Adipose tissue (tissue), 3 donors: Measurements from ENCODE around the gene GMFB. TPM values are rescaled to one million over a fixed set of nuclear protein-coding genes. Genes with fewer than 3 reads are reported as not detected.
"Not testable (repeated sequence)": the region's sequence is repeated elsewhere in the genome, so short reads cannot be mapped to it uniquely, and the experiment has no call there.

Experiments
- H3K27ac ChIP-seq: one replicate; pipeline ENCODE4 v1.5.1; 2013; ENCODE audit warnings: low read depth, low read length
- WGBS, 3 donors: extraction: QIAGEN DNeasy Blood & Tissue Kit; methylation state at CpG; one replicate each; pipeline ENCODE4 v1.1.7; 2013; 5-methylcytosine and 5-hydroxymethylcytosine counted together
- polyA plus RNA-seq, 3 donors: library from polyadenylated mRNA; stranded (reverse); fragments of 200-250 nt; gene quantifications; one replicate each; pipeline ENCODE4 v1.2.3, GENCODE V29; 2013
- donor health status: healthy with polysubstance abuse.
- donor health status: Bipolar disorder and iron deficiency.
- donor health status: healthy.

GMFB gene
- polyA plus RNA-seq, 3 donors, result 8.4 to 50.5 (median 26.8) TPM

- whole genome bisulfite sequencing, 3 donors, result 94 to 99% (median 96%) methylated on average over 12 to 19 of the region's 23 CpGs
- not testable (repeated sequence) for H3K27ac ChIP-seq
Observed at GRCh38 chr14:54442961-54443360, 45.8 kb downstream of the GMFB start.

DNA sequence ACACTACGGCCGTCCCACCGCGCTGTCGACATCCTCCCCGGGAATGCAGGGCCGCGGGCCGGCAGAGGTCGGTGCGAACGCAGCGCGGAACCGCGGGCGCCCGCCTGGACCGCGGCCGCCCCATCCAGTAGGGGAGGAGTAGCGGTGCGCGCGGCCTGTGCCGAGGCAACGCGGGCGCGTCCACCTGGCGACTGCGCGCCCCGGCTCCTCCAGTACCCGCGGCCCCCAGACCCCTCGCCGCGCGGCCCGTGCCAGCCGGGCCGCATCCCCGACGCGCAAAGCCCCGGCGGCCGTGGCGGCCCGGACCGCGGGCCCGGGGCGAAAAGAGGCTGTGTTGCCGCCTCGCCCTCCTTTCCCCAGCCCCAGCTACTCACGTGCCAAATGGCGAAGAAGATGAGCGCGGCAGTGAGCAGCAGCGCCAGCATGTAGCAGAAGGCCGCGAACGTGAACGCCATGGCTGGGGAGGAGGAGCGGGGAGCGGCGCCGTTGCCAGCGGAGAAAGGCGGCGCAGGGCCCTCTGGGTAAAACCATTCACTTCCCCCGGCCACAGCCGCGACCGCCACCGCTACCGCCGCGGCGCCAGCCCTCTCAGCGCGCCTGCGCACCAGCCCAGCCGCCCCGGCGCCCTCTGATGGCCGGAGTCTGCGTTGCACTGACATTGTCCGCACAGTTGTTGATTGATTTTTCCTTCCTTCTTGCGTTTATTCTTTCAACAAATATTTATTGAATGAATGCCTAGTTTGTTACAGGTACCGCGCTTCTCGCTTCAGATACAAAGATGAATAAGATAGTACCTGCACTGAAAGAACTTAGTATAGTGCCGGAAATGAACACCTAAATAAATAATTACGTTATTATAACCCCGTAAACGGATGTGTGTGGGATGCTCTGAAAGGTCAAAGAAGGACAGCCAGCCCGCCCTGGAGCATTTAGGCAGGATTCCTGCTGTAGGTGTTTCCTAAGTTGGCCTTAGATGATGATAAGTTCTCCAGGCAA, 47.6 kb downstream of the GMFB start, which contains the start of gene CNIH1:
Gene CNIH1, minus strand, starts transcription at position 502 of the 996 bp plus-strand sequence. Its CDS starts 47 bp downstream, at position 455.
- H3K27ac ChIP-seq, result peak within 1 kb of the TSS; percentile 43
- 0% methylated on average over 79 to 100 of the region's 100 CpGs for WGBS, 3 donors

GRCh38 chr14:54440476-54440872, 48.3 kb downstream of the GMFB start:
- peak overlapping the region; percentile 43 for H3K27ac ChIP-seq
- 2% methylated on average over 5 of the region's 5 CpGs for WGBS, 3 donors

DNA sequence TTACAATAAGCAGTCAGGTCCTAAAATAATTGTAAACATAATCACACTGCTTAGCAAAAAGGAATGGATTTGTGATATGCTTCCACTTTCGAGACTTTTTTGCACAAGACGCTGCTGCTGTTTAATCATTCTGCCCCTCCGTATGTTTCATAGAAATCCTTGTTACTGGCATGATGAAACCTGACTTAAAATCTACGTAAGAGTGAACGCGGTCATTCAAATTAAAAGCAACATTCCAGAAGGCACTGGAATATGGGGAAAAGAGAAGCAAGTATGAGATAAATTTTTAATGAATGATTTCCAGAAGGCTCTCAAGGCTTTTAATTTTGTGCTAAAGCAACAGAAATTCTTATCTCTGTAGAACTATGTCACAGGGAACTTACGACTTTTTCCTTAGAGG, 48.7 kb downstream of the GMFB start:
- no peak overlapping the region for H3K27ac ChIP-seq
- WGBS, 3 donors, result 58 to 64% (median 59%) methylated on average over 7 of the region's 7 CpGs

DNA sequence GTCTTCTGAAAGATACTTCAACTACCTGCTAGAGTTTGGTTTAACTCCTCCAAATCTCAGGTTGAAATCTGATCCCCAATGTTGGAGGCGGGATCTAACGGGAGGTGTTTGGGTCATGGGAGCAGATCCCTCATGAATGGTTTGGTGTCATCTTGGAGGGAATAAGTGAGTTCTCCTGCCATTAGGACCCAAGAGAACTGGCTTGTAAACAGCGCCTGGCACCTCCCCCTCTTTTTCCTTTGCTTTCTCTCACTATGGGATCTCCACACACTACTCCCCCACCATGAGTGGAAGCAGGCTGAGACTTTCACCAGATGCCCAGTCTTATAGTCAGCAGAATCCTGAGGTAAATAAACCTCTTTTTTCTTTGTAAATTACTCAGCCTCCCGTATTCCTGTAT, 50.1 kb downstream of the GMFB start:
- H3K27ac ChIP-seq, result no peak overlapping the region

GRCh38 chr14:54437954-54438353, 50.8 kb downstream of the GMFB start:
- 93 to 96% (median 95%) methylated on average over 4 of the region's 4 CpGs for WGBS, 3 donors
- not testable (repeated sequence) for H3K27ac ChIP-seq

More for the DNA sequence above, 50.1 kb downstream of the GMFB start:
- WGBS, 3 donors, result 87 to 94% (median 92%) methylated on average over 4 of the region's 4 CpGs

DNA sequence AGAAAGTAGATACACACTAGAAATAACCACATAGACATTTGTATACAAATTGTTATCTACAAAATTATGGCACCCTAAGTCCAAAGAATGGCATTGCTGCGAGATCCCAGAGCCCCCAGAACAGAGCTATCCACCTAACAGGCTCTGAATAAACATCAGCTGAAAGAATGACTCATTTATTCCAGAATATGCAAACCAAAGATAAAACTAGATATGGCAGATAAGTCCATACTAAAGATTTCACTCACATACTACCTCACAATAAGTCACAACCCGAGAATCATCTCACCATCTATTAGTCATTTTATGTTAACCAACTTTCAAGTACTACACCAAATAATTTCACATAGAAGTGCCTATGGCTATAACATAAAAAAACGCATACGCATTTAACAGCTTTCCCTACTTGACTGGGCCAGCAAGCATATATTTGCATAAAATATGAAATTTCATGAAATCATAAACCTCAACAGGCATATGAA, 53.2 kb downstream of the GMFB start:
- 84 to 85% (median 84%) methylated on average over 4 of the region's 4 CpGs for WGBS, 3 donors
- H3K27ac ChIP-seq, result no peak overlapping the region

DNA sequence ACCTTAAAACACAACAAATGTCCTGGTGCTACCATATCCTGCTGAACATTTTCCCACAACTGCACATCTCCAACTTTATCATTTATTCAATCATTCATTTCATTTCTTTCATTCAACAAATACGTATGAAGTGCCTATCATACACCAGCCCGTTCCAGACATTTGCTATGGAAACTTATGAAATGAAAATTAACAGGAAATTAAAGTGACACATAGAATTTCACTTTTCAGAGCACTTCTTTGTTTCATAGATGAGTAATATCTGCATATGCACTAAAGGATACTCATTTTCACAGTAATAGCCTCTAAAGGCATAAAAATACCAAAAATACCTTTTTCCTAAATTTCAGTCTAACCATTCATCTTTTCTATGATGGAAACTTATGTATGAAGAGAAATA, 60.3 kb downstream of the GMFB start:
- no peak overlapping the region for H3K27ac ChIP-seq
- 91 to 93% (median 92%) methylated on average over 2 of the region's 2 CpGs for WGBS, 3 donors

GRCh38 chr14:54427871-54428270, 60.9 kb downstream of the GMFB start:
- no peak overlapping the region for H3K27ac ChIP-seq
- WGBS, 3 donors, result 75 to 95% (median 94%) methylated on average over 3 of the region's 3 CpGs

DNA sequence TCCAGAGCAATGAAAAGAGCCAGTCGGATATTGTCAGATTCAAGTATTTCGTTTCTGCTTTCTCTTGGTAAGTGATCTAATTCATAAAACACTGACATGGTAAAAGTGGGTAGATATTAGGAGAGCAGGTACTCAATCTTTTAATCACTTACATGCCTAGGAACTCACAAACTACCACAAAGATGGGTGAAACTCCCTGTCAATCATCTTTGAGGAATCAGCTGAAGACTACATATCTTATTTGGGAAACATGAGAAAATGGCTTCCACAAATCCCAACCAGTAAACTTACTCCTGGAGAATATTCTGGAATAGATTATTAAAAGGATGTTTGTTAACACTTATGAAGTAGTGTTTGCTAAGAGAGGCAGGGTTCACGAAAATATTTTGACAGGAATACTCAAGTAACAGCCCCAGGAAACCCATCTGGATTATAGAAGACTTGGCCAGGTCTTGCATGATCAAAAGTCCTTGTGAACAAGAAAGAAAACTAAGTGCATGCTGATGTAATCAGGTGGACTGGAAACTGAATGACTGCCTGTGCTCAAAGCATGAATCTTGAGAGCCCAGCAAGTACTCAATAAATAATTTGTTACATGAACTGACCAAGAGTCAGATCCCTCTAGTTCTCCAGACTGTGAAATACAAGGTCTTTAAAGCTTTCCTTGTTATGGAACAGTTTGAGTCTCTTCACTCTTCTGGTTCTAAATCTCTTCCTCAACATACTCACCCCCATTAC, 63.1 kb downstream of the GMFB start:
- H3K27ac ChIP-seq, result no peak overlapping the region
- 90 to 95% (median 93%) methylated on average over 3 of the region's 3 CpGs for WGBS, 3 donors

DNA sequence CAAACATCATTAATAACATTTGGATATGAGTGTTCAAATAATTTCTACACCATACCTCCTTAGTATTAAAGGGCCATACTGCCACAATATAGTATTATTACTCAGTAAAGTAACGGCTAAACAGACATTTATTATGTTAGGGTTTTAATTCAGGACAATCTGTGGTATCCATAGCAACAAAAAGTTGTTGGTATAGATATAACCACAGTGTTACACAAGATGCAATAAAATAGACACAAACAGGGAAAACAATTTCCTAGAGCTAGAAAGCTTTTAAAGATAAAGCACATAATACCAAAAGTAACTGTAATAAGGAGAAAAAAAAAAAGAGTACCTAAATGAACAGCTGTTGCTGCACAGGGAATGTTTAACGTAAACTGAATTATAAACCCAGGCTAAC, 63.7 kb downstream of the GMFB start:
- H3K27ac ChIP-seq, result no peak overlapping the region
- WGBS, 3 donors, result 68 to 86% (median 81%) methylated on average over 2 of the region's 2 CpGs

Other genes starting within 250 kb of the GMFB start
- 1 to 10 TPM in 2 of 3 donors, under 1 TPM in 1; 0.99 to 6.1 (median 2.7) TPM for gene CDKN3, start 92.0 kb downstream of the GMFB start, polyA plus RNA-seq
- 100 to 1,000 TPM in 1 of 3 donors, 10 to 100 TPM in 2; 42.1 to 132 (median 67.6) TPM for gene CNIH1, start 47.6 kb downstream of the GMFB start, polyA plus RNA-seq
- 10 to 100 TPM in 2 of 3 donors, 1 to 10 TPM in 1; 8.2 to 11.4 (median 10.4) TPM for gene CGRRF1, start 20.9 kb upstream of the GMFB start, polyA plus RNA-seq
- gene SAMD4A, start 78.1 kb upstream of the GMFB start, polyA plus RNA-seq, result 10 to 100 TPM in 2 of 3 donors, 1 to 10 TPM in 1; 2.5 to 23.8 (median 11.9) TPM